Endothelial cell of umbilical vein (primary cell): ENCODE data around the gene CD82. TPM values are rescaled to one million over a fixed set of nuclear protein-coding genes. Genes with fewer than 3 reads are reported as not detected.

ENCODE experiments used
- BruUV-seq: library from RNA; stranded (reverse); fragments of 400-500 nt; replicated peaks from 2 replicates; lab custom pipeline; 2021; lab: Mats Ljungman, UMichigan
- CTCF ChIA-PET: fragments of 300-600, 350-600 bp; sonication (Branson Sonifier 250); formaldehyde crosslinking; loops from one replicate; lab custom pipeline; 2021; ENCODE audit warnings: antibody characterized with exemption, inconsistent platforms; lab: Charles Lee
- POLR2A ChIA-PET: fragments of 300-600, 350-600 bp; sonication (Branson Sonifier 250); formaldehyde crosslinking; loops from one replicate; lab custom pipeline; 2021; ENCODE audit warnings: antibody characterized with exemption, inconsistent platforms; lab: Charles Lee
- DNase-seq: peaks from one replicate; pipeline ENCODE4 v3.0.0-alpha.2; 2011; ENCODE audit warnings: low read depth, low spot score
- FAIRE-seq: peaks from 2 replicates; lab custom pipeline; 2011; peaks lifted over from hg19 to GRCh38; lab: Jason Lieb, UNC
- H2AFZ ChIP-seq: 2 replicates; pipeline ENCODE4 v1.6.0; 2012; ENCODE audit warnings: low read depth, low read length, control low read depth, inconsistent platforms
- H3K27ac ChIP-seq: 2 replicates; pipeline ENCODE4 v1.5.1; 2011; ENCODE audit warnings: low read depth, mild to moderate bottlenecking, control low read depth, low read length, moderate library complexity; ENCODE audit not compliant: insufficient read depth
- H3K27me3 ChIP-seq, 2 experiments: 2 replicates each; pipeline versions ENCODE4 v1.6.0 to v1.6.1; 2011; ENCODE audit warnings: low read length in 2 of 2, mixed read lengths in 1 of 2; ENCODE audit not compliant: control insufficient read depth in 2 of 2, insufficient read depth in 2 of 2
- H3K36me3 ChIP-seq, 2 experiments: 2 replicates in 1 of 2; 3 replicates in 1 of 2; pipeline ENCODE4 v1.5.1; 2011; ENCODE audit warnings: low read length in 2 of 2, mild to moderate bottlenecking in 1 of 2, moderate library complexity in 1 of 2; ENCODE audit not compliant: control insufficient read depth in 2 of 2, insufficient read depth in 2 of 2; ENCODE audit errors: extremely low read depth in 1 of 2
- H3K4me1 ChIP-seq: 3 replicates; pipeline ENCODE4 v1.5.1; 2011; ENCODE audit warnings: mild to moderate bottlenecking, low read length; ENCODE audit not compliant: control insufficient read depth, insufficient read depth; ENCODE audit errors: extremely low read depth
- H3K4me2 ChIP-seq: 2 replicates; pipeline ENCODE4 v1.6.1; 2011; ENCODE audit warnings: low read length, control low read depth, mixed read lengths; ENCODE audit not compliant: insufficient read depth
- H3K4me3 ChIP-seq, 3 experiments: fragments of 200-600 bp in 1 of 3; sonication (generic), shearing (Covaris generic) in 1 of 3; replicated peaks in 1 of 3; 2 replicates each; pipeline ENCODE4 v1.5.1; 2011 to 2016; ENCODE audit warnings: control low read depth in 3 of 3, low read length in 3 of 3, mild to moderate bottlenecking in 2 of 3, inconsistent platforms in 1 of 3, low read depth in 1 of 3, moderate library complexity in 1 of 3; ENCODE audit not compliant: insufficient read depth in 1 of 3
- H3K79me2 ChIP-seq: 2 replicates; pipeline ENCODE4 v1.6.0; 2012; ENCODE audit warnings: low read length, inconsistent platforms; ENCODE audit not compliant: control insufficient read depth, insufficient read depth
- H3K9ac ChIP-seq: replicated peaks from 2 replicates; pipeline ENCODE3; 2011; ENCODE audit warnings: low read length, control low read depth; ENCODE audit not compliant: insufficient read depth; ENCODE audit errors: extremely low read depth
- H3K9me1 ChIP-seq: replicated peaks from 3 replicates; pipeline ENCODE4 v1.6.0; 2011; ENCODE audit warnings: mild to moderate bottlenecking, low read length; ENCODE audit not compliant: control insufficient read depth, insufficient read depth; ENCODE audit errors: extremely low read depth
- H3K9me3 ChIP-seq: replicated peaks from 2 replicates; pipeline ENCODE4 v1.5.1; 2012; ENCODE audit warnings: low read length, inconsistent platforms; ENCODE audit not compliant: control insufficient read depth, insufficient read depth
- H4K20me1 ChIP-seq: replicated peaks from 2 replicates; pipeline ENCODE3; 2011; ENCODE audit warnings: mild to moderate bottlenecking, low read length; ENCODE audit not compliant: control insufficient read depth, insufficient read depth; ENCODE audit errors: extremely low read depth
- EZH2 ChIP-seq: IDR thresholded peaks from 2 replicates; pipeline ENCODE4 v1.6.1; 2012; ENCODE audit warnings: borderline replicate concordance, low read depth, mild to moderate bottlenecking, moderate library complexity, low read length, inconsistent platforms; ENCODE audit not compliant: severe bottlenecking
- MYC ChIP-seq: IDR thresholded peaks from one replicate; pipeline ENCODE4 v1.6.1; 2011; ENCODE audit warnings: mild to moderate bottlenecking, low read depth, low read length
- dilution Hi-C: fragments of 300-500 bp; cut with MboI; formaldehyde crosslinking; loops from one replicate; pipeline ENCODE4 v1.15.0; 2019; ENCODE audit warnings: low sequenced_read_pairs; ENCODE audit not compliant: extremely low pct_ligation_motif_present
- intact Hi-C: fragments of 100-400 bp; cut with micrococcal nuclease; formaldehyde crosslinking; loops from one replicate; pipeline ENCODE4 v1.10.0; 2022
- polyA plus RNA-seq, 4 experiments: library from polyadenylated mRNA; depleted of rRNA in 3 of 4; stranded (reverse) in 3 of 4; unstranded in 1 of 4; fragments of >200 nt; gene quantifications; 2 replicates each; pipeline versions ENCODE4 v1.2.1 to v1.2.3, GENCODE V29; 2011 to 2012; ENCODE audit warnings: missing spikeins in 1 of 4
- total RNA-seq: library from RNA; stranded (reverse); gene quantifications from 2 replicates; pipeline ENCODE4 v1.2.3, GENCODE V29; 2021
- TF ChIP-seq, protein P1 (sequence below), 2 donors: IDR thresholded peaks; 1 replicate in 1 of 2; 2 replicates in 1 of 2; pipeline ENCODE4 v1.5.1; 2011; ENCODE audit warnings: low read length in 2 of 2, mild to moderate bottlenecking in 2 of 2, moderate library complexity in 2 of 2, control low read depth in 1 of 2, inconsistent platforms in 1 of 2, low read depth in 1 of 2; ENCODE audit not compliant: insufficient read depth in 1 of 2; ENCODE audit errors: extremely low read depth in 1 of 2

The CD82 gene
- total and polyA plus RNA-seq, 2 donors (not counting 3 experiments of a cell fraction or from before 2014, with no cell fraction given), result 17.9 to 25.2 TPM

DNA sequence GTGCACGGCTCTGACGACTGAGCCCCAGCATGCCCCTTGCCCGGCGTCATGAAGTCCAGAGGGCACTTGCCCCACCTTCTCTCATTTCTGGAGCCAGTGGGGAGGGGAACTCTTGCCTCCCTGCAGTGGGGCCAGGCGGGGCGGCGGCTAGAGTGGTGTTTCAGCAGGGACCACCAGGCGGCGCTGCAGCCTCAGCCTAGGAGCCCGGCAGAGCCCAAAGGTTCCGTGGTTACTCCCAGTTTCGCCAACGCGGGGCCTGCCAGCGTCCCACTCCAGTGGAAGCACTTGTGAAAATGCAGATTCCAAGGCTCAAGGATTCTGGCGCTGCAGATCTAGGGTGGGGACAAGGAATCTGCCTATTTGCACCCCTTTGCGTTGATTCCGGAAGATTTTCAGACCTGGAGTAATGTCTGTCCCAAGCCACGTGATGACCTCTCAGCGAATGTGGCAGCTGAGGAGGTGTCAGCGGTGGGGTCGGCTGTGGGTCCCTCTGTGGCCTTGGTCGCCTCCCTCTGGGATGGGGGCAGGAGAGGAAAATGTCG, 55.7 kb downstream of the CD82 start:
- dilution Hi-C loops, result loop anchor here (10.0 kb wide), 1 partner anchor 274 kb away; no protein-coding TSS in a partner anchor
- Histone ChIP-seq H3K9ac (no peak overlapping the region), H3K4me2 (no peak overlapping the region), H3K36me3 (no peaks in the 10 kb centered on the region), H3K4me1 (peaks cover 23% of the 10 kb centered on the region), H3K79me2 (no peaks in the 10 kb centered on the region), H3K4me3 (no peak overlapping the region), H3K27ac (no peak overlapping the region), H3K9me3 (no peaks in the 10 kb centered on the region), H2AFZ (no peak overlapping the region), H3K9me1 (no peaks in the 10 kb centered on the region), H3K27me3 (no peaks in the 10 kb centered on the region), H4K20me1 (no peaks in the 10 kb centered on the region)
- TF ChIP-seq MYC, result no peak
- TF ChIP-seq, protein P1, sequence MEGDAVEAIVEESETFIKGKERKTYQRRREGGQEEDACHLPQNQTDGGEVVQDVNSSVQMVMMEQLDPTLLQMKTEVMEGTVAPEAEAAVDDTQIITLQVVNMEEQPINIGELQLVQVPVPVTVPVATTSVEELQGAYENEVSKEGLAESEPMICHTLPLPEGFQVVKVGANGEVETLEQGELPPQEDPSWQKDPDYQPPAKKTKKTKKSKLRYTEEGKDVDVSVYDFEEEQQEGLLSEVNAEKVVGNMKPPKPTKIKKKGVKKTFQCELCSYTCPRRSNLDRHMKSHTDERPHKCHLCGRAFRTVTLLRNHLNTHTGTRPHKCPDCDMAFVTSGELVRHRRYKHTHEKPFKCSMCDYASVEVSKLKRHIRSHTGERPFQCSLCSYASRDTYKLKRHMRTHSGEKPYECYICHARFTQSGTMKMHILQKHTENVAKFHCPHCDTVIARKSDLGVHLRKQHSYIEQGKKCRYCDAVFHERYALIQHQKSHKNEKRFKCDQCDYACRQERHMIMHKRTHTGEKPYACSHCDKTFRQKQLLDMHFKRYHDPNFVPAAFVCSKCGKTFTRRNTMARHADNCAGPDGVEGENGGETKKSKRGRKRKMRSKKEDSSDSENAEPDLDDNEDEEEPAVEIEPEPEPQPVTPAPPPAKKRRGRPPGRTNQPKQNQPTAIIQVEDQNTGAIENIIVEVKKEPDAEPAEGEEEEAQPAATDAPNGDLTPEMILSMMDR (IDR thresholded peaks at IDR 0.05; ENCODE audit: extremely low read depth in 1 of 2, insufficient read depth in 1 of 2, low read depth in 1 of 2, low read length in 2 of 2), result peak; percentile 94 to 98
- intact Hi-C loops, result loop anchor here (1.0 kb wide), 6 partner anchors 11 to 482 kb away; no protein-coding TSS in a partner anchor
- DNase-seq (peak; percentile 63), FAIRE-seq (peak; percentile 82)
- POLR2A ChIA-PET, result no interaction called here
- CTCF ChIA-PET, result interaction anchor here (0.7 to 9.9 kb wide), 25 partner anchors 11 to 527 kb away, joined by 3 to 187 read pairs (median 10); partner anchors contain the start of genes CD82 and TSPAN18
- BruUV-seq, result no TSS peak

DNA sequence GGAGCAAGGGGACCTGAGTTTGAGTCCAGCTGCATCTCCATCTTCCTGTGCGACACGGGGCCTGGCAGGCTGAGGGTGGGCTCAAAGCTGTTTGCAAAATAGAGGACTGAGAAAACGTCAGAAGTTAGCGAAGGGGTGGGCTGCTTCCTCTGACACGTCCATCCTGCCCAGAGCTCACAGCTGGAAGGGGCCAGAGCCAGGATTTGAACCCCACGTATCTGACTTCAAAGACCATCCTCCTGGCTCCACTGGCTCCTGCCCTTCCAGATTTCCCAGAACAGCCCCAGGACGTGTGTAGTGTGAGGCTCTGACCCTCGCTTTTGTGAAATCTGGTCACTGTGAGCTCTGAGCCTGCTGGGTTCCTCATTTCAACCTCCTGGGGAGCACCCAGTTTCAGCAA, 56.3 kb downstream of the CD82 start:
- no peak overlapping the region for H3K9ac ChIP-seq

More for the DNA sequence above, 56.3 kb downstream of the CD82 start:
- FAIRE-seq (no peak), DNase-seq (no peak)
- POLR2A ChIA-PET, result no interaction called here
- H3K27me3 ChIP-seq, result no peaks in the 10 kb centered on the region
- no peaks in the 10 kb centered on the region for H3K9me1 ChIP-seq
- no peak overlapping the region for H3K27ac ChIP-seq
- dilution Hi-C loops, result loop anchor here (10.0 kb wide), 1 partner anchor 273 kb away; no protein-coding TSS in a partner anchor
- H3K79me2 ChIP-seq, result no peaks in the 10 kb centered on the region
- no TSS peak for BruUV-seq
- CTCF ChIA-PET, result interaction anchor here (0.7 to 9.9 kb wide), 26 partner anchors 10 to 527 kb away, joined by 3 to 187 read pairs (median 10); partner anchors contain the start of genes CD82 and TSPAN18
- H2AFZ ChIP-seq, result no peak overlapping the region
- intact Hi-C loops, result loop anchor here (1.0 to 2.0 kb wide), 7 partner anchors 11 to 482 kb away; no protein-coding TSS in a partner anchor
- TF ChIP-seq, protein P1 (IDR thresholded peaks at IDR 0.05; ENCODE audit: extremely low read depth in 1 of 2, insufficient read depth in 1 of 2, low read depth in 1 of 2, low read length in 2 of 2), result no peak
- TF ChIP-seq EZH2, result no peak
- peaks cover 23% of the 10 kb centered on the region for H3K4me1 ChIP-seq
- H3K9me3 ChIP-seq, result no peaks in the 10 kb centered on the region
- H3K4me2 ChIP-seq, result no peak overlapping the region
- H3K36me3 ChIP-seq, result no peaks in the 10 kb centered on the region
- H4K20me1 ChIP-seq, result no peaks in the 10 kb centered on the region
- no peak overlapping the region for H3K4me3 ChIP-seq
